Measurements from ENCODE around the gene SDC4. TPM values are rescaled to one million over a fixed set of nuclear protein-coding genes. Genes with fewer than 3 reads are reported as not detected.

The SDC4 gene
- total RNA-seq, 1 experiment from 2014 or later, result not detected

DNA sequence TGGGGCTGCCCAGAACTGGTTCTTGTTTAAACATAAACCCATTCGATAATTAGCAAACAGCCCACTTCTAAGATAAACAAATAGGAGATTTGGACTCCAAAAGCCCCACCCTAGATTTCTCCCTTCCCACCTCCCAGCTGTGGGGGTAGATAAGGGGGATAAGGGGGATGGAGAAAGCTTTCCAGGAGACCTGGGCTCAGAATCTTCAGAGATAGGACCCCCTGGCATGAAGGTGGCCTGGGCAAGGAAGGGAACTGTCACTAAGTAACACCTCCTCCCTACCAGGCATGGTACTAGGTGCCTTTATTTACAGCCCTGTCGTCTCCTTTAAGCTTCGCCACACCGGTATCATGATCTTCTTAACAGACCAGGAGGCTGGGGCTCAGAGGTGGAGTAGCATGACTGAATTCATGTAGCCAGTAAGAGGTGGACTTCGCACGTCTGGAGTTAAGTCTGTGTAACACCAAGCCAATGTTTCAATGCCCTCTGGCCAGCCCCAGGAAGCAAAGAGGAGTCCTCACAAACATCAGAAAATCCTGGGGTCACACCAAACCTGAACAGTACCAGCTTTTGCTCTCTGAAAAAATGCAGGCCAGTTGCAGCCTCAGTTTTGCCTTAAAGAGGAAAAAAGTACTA is 4.6 kb downstream of the SDC4 start:
- Histone ChIP-seq H3K79me2 (ENCODE audit: low read length) (no peaks in the 10 kb centered on the region), H2AFZ (ENCODE audit: low read length) (no peak overlapping the region), H3K4me3 (ENCODE audit: low read length) (no peak overlapping the region), H3K27me3 (ENCODE audit: low read length) (no peaks in the 10 kb centered on the region), H3K36me3 (ENCODE audit: insufficient read depth, low read length) (no peaks in the 10 kb centered on the region), H3K9me2 (replicated peaks; ENCODE audit: insufficient read depth, low read length) (no peaks in the 10 kb centered on the region), H3K4me1 (ENCODE audit: low read length) (no peaks in the 10 kb centered on the region), H3K27ac (ENCODE audit: low read length) (no peak overlapping the region), H3K9ac (ENCODE audit: low read length) (no peak overlapping the region), H3K4me2 (ENCODE audit: low read depth, low read length, poor library complexity, severe bottlenecking) (no peak overlapping the region), H3K9me3 (ENCODE audit: low read length) (no peaks in the 10 kb centered on the region), H4K20me1 (ENCODE audit: insufficient read depth, low read depth, low read length) (no peaks in the 10 kb centered on the region)
- no peak for DNase-seq

GRCh38 chr20:45342855-45343531 is 5.2 kb downstream of the SDC4 start:
- Histone ChIP-seq H3K4me1 (ENCODE audit: low read length) (no peaks in the 10 kb centered on the region), H3K9me3 (ENCODE audit: low read length) (no peaks in the 10 kb centered on the region), H3K36me3 (ENCODE audit: insufficient read depth, low read length) (no peaks in the 10 kb centered on the region), H3K4me2 (ENCODE audit: low read depth, low read length, poor library complexity, severe bottlenecking) (no peak overlapping the region), H3K9me2 (replicated peaks; ENCODE audit: insufficient read depth, low read length) (no peaks in the 10 kb centered on the region), H3K4me3 (ENCODE audit: low read length) (no peak overlapping the region), H3K27ac (ENCODE audit: low read length) (no peak overlapping the region), H3K9ac (ENCODE audit: low read length) (no peak overlapping the region), H2AFZ (ENCODE audit: low read length) (no peak overlapping the region), H3K27me3 (ENCODE audit: low read length) (no peaks in the 10 kb centered on the region), H3K79me2 (ENCODE audit: low read length) (no peaks in the 10 kb centered on the region), H4K20me1 (ENCODE audit: insufficient read depth, low read depth, low read length) (no peaks in the 10 kb centered on the region)
- DNase-seq, result no peak

GRCh38 chr20:45341939-45342854 is 6.0 kb downstream of the SDC4 start:
- Histone ChIP-seq H3K9me3 (ENCODE audit: low read length) (no peaks in the 10 kb centered on the region), H3K4me3 (ENCODE audit: low read length) (no peak overlapping the region), H3K4me2 (ENCODE audit: low read depth, low read length, poor library complexity, severe bottlenecking) (no peak overlapping the region), H3K9ac (ENCODE audit: low read length) (no peak overlapping the region), H3K4me1 (ENCODE audit: low read length) (no peaks in the 10 kb centered on the region), H2AFZ (ENCODE audit: low read length) (no peak overlapping the region), H3K79me2 (ENCODE audit: low read length) (no peaks in the 10 kb centered on the region), H4K20me1 (ENCODE audit: insufficient read depth, low read depth, low read length) (no peaks in the 10 kb centered on the region), H3K9me2 (replicated peaks; ENCODE audit: insufficient read depth, low read length) (no peaks in the 10 kb centered on the region), H3K27me3 (ENCODE audit: low read length) (no peaks in the 10 kb centered on the region), H3K36me3 (ENCODE audit: insufficient read depth, low read length) (no peaks in the 10 kb centered on the region), H3K27ac (ENCODE audit: low read length) (no peak overlapping the region)
- no peak for DNase-seq

GRCh38 chr20:45341579-45341938 is 6.7 kb downstream of the SDC4 start:
- Histone ChIP-seq H3K27ac (ENCODE audit: low read length) (no peak overlapping the region), H3K79me2 (ENCODE audit: low read length) (no peaks in the 10 kb centered on the region), H3K9ac (ENCODE audit: low read length) (no peak overlapping the region), H3K36me3 (ENCODE audit: insufficient read depth, low read length) (no peaks in the 10 kb centered on the region), H4K20me1 (ENCODE audit: insufficient read depth, low read depth, low read length) (no peaks in the 10 kb centered on the region), H3K4me3 (ENCODE audit: low read length) (no peak overlapping the region), H2AFZ (ENCODE audit: low read length) (no peak overlapping the region), H3K4me1 (ENCODE audit: low read length) (no peaks in the 10 kb centered on the region), H3K9me2 (replicated peaks; ENCODE audit: insufficient read depth, low read length) (no peaks in the 10 kb centered on the region), H3K9me3 (ENCODE audit: low read length) (no peaks in the 10 kb centered on the region), H3K4me2 (ENCODE audit: low read depth, low read length, poor library complexity, severe bottlenecking) (no peak overlapping the region), H3K27me3 (ENCODE audit: low read length) (no peaks in the 10 kb centered on the region)
- no peak for DNase-seq

DNA sequence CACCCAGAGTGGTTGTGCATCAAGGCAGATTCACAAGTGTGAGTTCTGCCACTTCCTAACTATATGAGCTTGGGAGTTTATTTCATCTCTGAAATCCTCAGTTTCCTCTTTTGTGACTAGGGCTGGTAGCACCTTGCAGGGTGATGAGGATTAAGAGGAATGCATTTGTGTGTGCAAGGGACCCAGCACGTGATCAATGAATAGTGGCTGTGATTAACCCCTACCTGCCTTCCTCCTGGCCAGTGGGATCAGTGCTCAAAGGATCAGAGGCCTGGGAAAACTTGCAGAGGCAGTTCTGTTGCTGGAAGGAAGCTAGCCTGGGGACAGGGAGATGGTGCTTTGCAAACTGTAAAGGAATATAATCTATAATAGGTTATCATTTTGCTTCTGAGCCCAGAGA is 7.3 kb downstream of the SDC4 start:
- Histone ChIP-seq H2AFZ (ENCODE audit: low read length) (no peak overlapping the region), H3K27ac (ENCODE audit: low read length) (no peak overlapping the region), H3K4me3 (ENCODE audit: low read length) (no peak overlapping the region), H3K9ac (ENCODE audit: low read length) (no peak overlapping the region), H3K27me3 (ENCODE audit: low read length) (no peaks in the 10 kb centered on the region), H3K9me3 (ENCODE audit: low read length) (no peaks in the 10 kb centered on the region), H3K36me3 (ENCODE audit: insufficient read depth, low read length) (no peaks in the 10 kb centered on the region), H3K4me1 (ENCODE audit: low read length) (no peaks in the 10 kb centered on the region), H3K9me2 (replicated peaks; ENCODE audit: insufficient read depth, low read length) (no peaks in the 10 kb centered on the region), H3K4me2 (ENCODE audit: low read depth, low read length, poor library complexity, severe bottlenecking) (no peak overlapping the region), H4K20me1 (ENCODE audit: insufficient read depth, low read depth, low read length) (no peaks in the 10 kb centered on the region), H3K79me2 (ENCODE audit: low read length) (no peaks in the 10 kb centered on the region)
- DNase-seq, result no peak

DNA sequence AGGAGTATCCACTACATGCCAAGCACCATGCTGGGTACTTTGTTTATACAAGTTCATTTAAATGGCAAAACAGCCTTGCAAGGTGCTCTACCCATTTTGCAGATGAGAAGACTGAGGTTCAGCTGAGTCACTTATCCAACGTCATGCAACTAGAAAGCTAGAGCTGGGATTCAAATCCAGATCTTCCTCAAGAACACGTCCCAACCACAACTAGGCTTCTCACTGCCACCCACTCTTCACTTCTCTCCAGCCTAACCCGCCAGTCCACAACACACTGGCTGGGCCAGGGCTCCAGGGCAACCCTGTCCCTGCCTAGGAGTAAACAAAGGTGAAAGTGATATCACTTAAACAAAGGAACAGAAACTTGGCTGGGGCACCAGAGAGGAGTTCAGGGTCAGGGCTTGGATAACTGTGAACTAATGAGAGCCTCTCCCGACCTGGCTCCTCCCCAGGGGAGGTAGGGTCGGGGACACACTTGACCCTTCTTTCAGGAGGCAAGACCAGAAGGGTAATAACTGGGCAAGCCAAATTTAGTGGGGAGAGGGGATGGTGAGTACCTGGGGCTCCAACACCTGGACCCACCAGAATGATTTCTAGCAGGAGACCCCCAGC is 7.9 kb downstream of the SDC4 start:
- Histone ChIP-seq H2AFZ (ENCODE audit: low read length) (no peak overlapping the region), H3K4me3 (ENCODE audit: low read length) (no peak overlapping the region), H3K79me2 (ENCODE audit: low read length) (no peaks in the 10 kb centered on the region), H3K4me1 (ENCODE audit: low read length) (no peaks in the 10 kb centered on the region), H3K36me3 (ENCODE audit: insufficient read depth, low read length) (no peaks in the 10 kb centered on the region), H3K27ac (ENCODE audit: low read length) (no peak overlapping the region), H3K9me2 (replicated peaks; ENCODE audit: insufficient read depth, low read length) (no peaks in the 10 kb centered on the region), H3K9me3 (ENCODE audit: low read length) (no peaks in the 10 kb centered on the region), H3K9ac (ENCODE audit: low read length) (no peak overlapping the region), H3K4me2 (ENCODE audit: low read depth, low read length, poor library complexity, severe bottlenecking) (no peak overlapping the region), H4K20me1 (ENCODE audit: insufficient read depth, low read depth, low read length) (no peaks in the 10 kb centered on the region), H3K27me3 (ENCODE audit: low read length) (no peaks in the 10 kb centered on the region)
- DNase-seq, result no peak

DNA sequence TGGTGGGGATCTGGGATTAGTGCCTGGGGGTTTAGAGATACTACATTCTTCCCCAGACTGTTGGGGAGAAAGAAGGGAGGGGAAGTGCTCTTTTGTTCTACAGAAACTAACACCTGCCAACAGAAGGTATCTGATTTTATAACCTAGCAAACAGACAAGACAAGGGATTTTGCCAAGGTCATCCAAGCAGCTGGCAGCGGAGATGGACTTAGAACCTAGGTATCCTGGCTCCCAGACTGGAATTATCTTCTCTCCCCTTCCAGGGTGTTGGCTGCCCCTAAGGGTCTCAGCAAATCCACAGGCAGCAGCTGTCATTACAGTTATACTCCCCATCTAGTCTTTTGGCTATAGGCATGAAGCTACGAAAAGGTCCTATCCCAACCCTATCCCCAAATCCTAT is 8.4 kb downstream of the SDC4 start:
- DNase-seq, result no peak
- Histone ChIP-seq H3K27me3 (ENCODE audit: low read length) (no peaks in the 10 kb centered on the region), H2AFZ (ENCODE audit: low read length) (no peak overlapping the region), H3K9ac (ENCODE audit: low read length) (no peak overlapping the region), H3K27ac (ENCODE audit: low read length) (no peak overlapping the region), H3K9me3 (ENCODE audit: low read length) (no peaks in the 10 kb centered on the region), H3K36me3 (ENCODE audit: insufficient read depth, low read length) (no peaks in the 10 kb centered on the region), H3K79me2 (ENCODE audit: low read length) (no peaks in the 10 kb centered on the region), H3K4me3 (ENCODE audit: low read length) (no peak overlapping the region), H4K20me1 (ENCODE audit: insufficient read depth, low read depth, low read length) (no peaks in the 10 kb centered on the region), H3K4me2 (ENCODE audit: low read depth, low read length, poor library complexity, severe bottlenecking) (no peak overlapping the region), H3K4me1 (ENCODE audit: low read length) (no peaks in the 10 kb centered on the region), H3K9me2 (replicated peaks; ENCODE audit: insufficient read depth, low read length) (no peaks in the 10 kb centered on the region)

- Histone ChIP-seq H3K79me2 (ENCODE audit: low read length) (no peaks in the 10 kb centered on the region), H3K4me3 (ENCODE audit: low read length) (no peak overlapping the region)
These were observed 9.1 kb downstream of the SDC4 start for GRCh38 chr20:45339084-45339483.

More at GRCh38 chr20:45339084-45339483, 9.1 kb downstream of the SDC4 start:
- H2AFZ ChIP-seq (ENCODE audit: low read length), result no peak overlapping the region
- no peak overlapping the region for H3K4me2 ChIP-seq (ENCODE audit: low read depth, low read length, poor library complexity, severe bottlenecking)
- H3K27me3 ChIP-seq (ENCODE audit: low read length), result no peaks in the 10 kb centered on the region
- no peak for DNase-seq
- no peaks in the 10 kb centered on the region for H3K4me1 ChIP-seq (ENCODE audit: low read length)
- H3K9me3 ChIP-seq (ENCODE audit: low read length), result no peaks in the 10 kb centered on the region
- no peaks in the 10 kb centered on the region for H4K20me1 ChIP-seq (ENCODE audit: insufficient read depth, low read depth, low read length)
- H3K9me2 ChIP-seq (replicated peaks; ENCODE audit: insufficient read depth, low read length), result no peaks in the 10 kb centered on the region
- no peaks in the 10 kb centered on the region for H3K36me3 ChIP-seq (ENCODE audit: insufficient read depth, low read length)
- no peak overlapping the region for H3K9ac ChIP-seq (ENCODE audit: low read length)
- H3K27ac ChIP-seq (ENCODE audit: low read length), result no peak overlapping the region

Data from Karpas-422 (cell line).